Smooth muscle cell (in vitro differentiated cells): ENCODE results near the gene LRRC46. TPM values are rescaled to one million over a fixed set of nuclear protein-coding genes. Genes with fewer than 3 reads are reported as not detected.

ENCODE experiments used
- DNase-seq: peaks from one replicate; lab custom pipeline; 2025; ENCODE audit not compliant: unreplicated experiment; lab: John Stamatoyannopoulos, UW
- H2AFZ ChIP-seq: fragments of 200-600 bp; sonication (generic); 2 replicates; pipeline ENCODE4 v1.6.0; 2016; ENCODE audit warnings: antibody characterized with exemption, low read depth, mild to moderate bottlenecking
- H3F3A ChIP-seq: fragments of 200-600 bp; sonication (generic); 2 replicates; pipeline ENCODE4 v1.6.0; 2017; ENCODE audit warnings: antibody characterized with exemption, low read depth
- H3K27ac ChIP-seq: fragments of 200-600 bp; sonication (generic); 2 replicates; pipeline ENCODE4 v1.5.1; 2016; ENCODE audit warnings: low read depth, mild to moderate bottlenecking
- H3K27me3 ChIP-seq: fragments of 200-600 bp; sonication (generic); 2 replicates; pipeline ENCODE4 v1.6.1; 2016; ENCODE audit warnings: low read depth, mild to moderate bottlenecking
- H3K36me3 ChIP-seq: fragments of 200-600 bp; sonication (generic); 2 replicates; pipeline ENCODE4 v1.5.1; 2016; ENCODE audit warnings: low read depth
- H3K4me1 ChIP-seq: fragments of 200-600 bp; sonication (generic); 2 replicates; pipeline ENCODE4 v1.5.1; 2016; ENCODE audit warnings: low read depth
- H3K4me2 ChIP-seq: fragments of 200-600 bp; sonication (generic); 2 replicates; pipeline ENCODE4 v1.6.0; 2016; ENCODE audit warnings: mild to moderate bottlenecking
- H3K4me3 ChIP-seq: fragments of 200-600 bp; sonication (generic); 2 replicates; pipeline ENCODE4 v1.5.1; 2016; ENCODE audit warnings: mild to moderate bottlenecking
- H3K79me2 ChIP-seq: fragments of 200-600 bp; sonication (generic); 2 replicates; pipeline ENCODE4 v1.6.0; 2016; ENCODE audit warnings: low read depth, mild to moderate bottlenecking
- H3K9ac ChIP-seq: fragments of 200-600 bp; sonication (generic); 2 replicates; pipeline ENCODE4 v1.6.0; 2016; ENCODE audit warnings: low read depth
- H3K9me3 ChIP-seq: fragments of 200-600 bp; sonication (generic); replicated peaks from 2 replicates; pipeline ENCODE4 v1.5.1; 2016; ENCODE audit warnings: low read depth
- H4K20me1 ChIP-seq: fragments of 200-600 bp; sonication (generic); 2 replicates; pipeline ENCODE4 v1.6.0; 2016; ENCODE audit warnings: low read depth
- WGBS: methylation state at CpG from one replicate; pipeline ENCODE4 v1.1.7; 2016; ENCODE audit warnings: low lambda C conversion rate; 5-methylcytosine and 5-hydroxymethylcytosine counted together
- polyA plus RNA-seq: library from polyadenylated mRNA; unstranded; fragments of >200 nt; fragmentation: Nextera tagmentation; extraction: Ambion mirVana; gene quantifications from 2 replicates; pipeline ENCODE4 v1.2.1, GENCODE V29; 2016
- total RNA-seq: library from RNA; depleted of rRNA; stranded (reverse); fragments of >200 nt; gene quantifications from 2 replicates; pipeline ENCODE4 v1.2.3, GENCODE V29; 2014
- TF ChIP-seq, protein P1 (sequence below): fragments of 200-600 bp; sonication (generic); IDR thresholded peaks from 2 replicates; pipeline ENCODE4 v1.5.1; 2017; ENCODE audit warnings: borderline replicate concordance, mild to moderate bottlenecking, antibody characterized with exemption; ENCODE audit not compliant: insufficient read depth, poor library complexity, severe bottlenecking

Gene LRRC46, protein sequence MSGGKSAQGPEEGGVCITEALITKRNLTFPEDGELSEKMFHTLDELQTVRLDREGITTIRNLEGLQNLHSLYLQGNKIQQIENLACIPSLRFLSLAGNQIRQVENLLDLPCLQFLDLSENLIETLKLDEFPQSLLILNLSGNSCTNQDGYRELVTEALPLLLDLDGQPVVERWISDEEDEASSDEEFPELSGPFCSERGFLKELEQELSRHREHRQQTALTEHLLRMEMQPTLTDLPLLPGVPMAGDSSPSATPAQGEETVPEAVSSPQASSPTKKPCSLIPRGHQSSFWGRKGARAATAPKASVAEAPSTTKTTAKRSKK
- not detected in 2 replicates for total RNA-seq
- polyA plus RNA-seq = 0.26 and 1.2 TPM in 2 replicates

DNA sequence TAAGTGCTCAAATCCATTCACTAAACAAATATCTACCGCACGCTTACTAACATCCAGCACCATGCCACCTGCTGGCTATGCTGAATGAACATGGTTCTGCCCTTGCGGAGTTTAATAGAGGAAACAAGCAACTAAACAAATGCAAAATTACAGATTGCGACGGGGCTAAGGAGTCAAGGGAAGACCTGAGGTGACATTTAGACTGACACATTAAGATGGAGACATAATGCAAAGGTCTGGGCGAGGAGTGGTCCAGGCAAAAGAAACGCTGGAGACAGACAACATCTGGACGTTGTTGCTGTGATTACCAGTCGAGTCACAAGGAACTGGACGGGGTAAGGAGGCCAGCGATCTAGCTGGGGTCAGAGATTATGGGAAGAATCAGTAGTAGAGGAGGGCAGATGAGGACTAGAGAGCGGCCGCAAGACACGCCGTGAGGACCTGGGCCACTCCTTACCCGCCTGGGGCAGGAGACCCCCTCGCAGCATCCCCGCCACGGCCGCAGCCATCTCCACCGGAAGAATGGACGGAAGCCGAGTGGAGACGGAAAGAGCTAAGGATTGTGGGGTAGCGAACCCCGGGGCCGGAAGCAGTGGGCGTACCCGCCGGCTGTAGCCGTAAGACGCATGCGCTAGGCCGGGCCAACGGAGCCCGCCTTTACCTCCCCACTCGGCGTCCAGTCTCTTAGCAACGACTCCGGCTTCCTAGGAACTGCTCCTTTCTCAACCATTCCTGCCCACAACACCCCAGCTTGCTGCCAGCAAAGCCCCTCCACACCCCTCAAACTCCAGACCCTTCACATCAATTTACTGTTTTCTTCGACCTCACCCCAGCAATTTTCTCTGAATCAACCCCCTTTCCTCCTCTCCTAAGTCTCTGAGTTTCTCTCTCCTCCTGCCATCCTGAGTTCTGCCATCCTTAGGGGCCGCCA is at the start of gene LRRC46, which contains the start of gene MRPL10:
TSS of gene LRRC46 (plus strand) at position 668 of the 931 bp plus-strand sequence. CDS start 320 bp downstream, outside the sequence.
TSS of gene MRPL10 (minus strand) at position 539 of the 931 bp plus-strand sequence. CDS start at position 509, 30 bp downstream.
- 3% methylated on average over 42 of the region's 42 CpGs for WGBS
- Histone ChIP-seq H3K4me3 (peak within 1 kb of the TSS; percentile 74), H3K9me3 (no peaks in the 10 kb centered on the region), H3K79me2 (peaks cover 25% of the 10 kb centered on the region), H3K27ac (peak within 1 kb of the TSS; percentile 43), H3K36me3 (no peaks in the 10 kb centered on the region), H3F3A (no peaks in the 10 kb centered on the region), H3K9ac (peak within 1 kb of the TSS; percentile 57), H3K4me2 (peak within 1 kb of the TSS; percentile 88), H3K27me3 (no peaks in the 10 kb centered on the region), H3K4me1 (peaks cover 5% of the 10 kb centered on the region), H2AFZ (peak within 1 kb of the TSS; percentile 28), H4K20me1 (no peaks in the 10 kb centered on the region)
- DNase-seq = peak; percentile 75
- TF ChIP-seq, protein P1, sequence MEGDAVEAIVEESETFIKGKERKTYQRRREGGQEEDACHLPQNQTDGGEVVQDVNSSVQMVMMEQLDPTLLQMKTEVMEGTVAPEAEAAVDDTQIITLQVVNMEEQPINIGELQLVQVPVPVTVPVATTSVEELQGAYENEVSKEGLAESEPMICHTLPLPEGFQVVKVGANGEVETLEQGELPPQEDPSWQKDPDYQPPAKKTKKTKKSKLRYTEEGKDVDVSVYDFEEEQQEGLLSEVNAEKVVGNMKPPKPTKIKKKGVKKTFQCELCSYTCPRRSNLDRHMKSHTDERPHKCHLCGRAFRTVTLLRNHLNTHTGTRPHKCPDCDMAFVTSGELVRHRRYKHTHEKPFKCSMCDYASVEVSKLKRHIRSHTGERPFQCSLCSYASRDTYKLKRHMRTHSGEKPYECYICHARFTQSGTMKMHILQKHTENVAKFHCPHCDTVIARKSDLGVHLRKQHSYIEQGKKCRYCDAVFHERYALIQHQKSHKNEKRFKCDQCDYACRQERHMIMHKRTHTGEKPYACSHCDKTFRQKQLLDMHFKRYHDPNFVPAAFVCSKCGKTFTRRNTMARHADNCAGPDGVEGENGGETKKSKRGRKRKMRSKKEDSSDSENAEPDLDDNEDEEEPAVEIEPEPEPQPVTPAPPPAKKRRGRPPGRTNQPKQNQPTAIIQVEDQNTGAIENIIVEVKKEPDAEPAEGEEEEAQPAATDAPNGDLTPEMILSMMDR = peak; percentile 29

DNA sequence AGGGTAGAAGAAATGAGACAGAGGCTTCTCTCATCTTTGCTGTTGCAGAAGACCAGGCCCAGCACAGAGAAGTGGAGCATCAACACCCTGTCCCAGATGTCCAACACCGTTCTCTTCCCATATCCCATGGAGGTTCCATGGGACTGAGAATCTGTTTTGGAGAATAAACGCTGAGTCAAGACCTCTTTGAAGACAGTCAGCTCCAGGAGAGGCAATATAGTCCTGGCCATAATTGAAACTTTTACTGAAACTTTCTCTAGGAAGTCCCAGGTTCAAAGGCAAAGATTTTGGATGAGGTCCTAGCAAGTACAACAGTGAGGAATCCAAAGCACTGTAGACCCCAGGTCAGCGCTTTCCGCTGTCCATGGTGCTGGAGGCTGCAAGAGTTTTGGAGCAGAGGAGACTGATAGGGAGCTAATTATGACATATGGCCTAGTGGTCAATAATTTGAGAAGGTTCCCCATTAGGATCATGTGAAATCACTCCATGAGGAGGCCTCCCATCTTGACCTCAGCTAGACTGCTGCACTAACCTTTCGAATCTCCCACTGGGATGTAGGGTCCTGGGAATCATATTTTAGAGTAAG is 45.8 kb upstream of the LRRC46 start:
- Histone ChIP-seq H3K9me3 (no peaks in the 10 kb centered on the region), H3F3A (no peaks in the 10 kb centered on the region), H3K36me3 (no peaks in the 10 kb centered on the region), H3K27ac (no peak overlapping the region), H3K27me3 (peaks cover 51% of the 10 kb centered on the region), H3K4me2 (no peak overlapping the region), H3K9ac (no peak overlapping the region), H3K4me3 (no peak overlapping the region), H2AFZ (no peak overlapping the region), H3K4me1 (no peaks in the 10 kb centered on the region), H3K79me2 (no peaks in the 10 kb centered on the region), H4K20me1 (no peaks in the 10 kb centered on the region)
- TF ChIP-seq, protein P1 = no peak
- no peak for DNase-seq
- 47% methylated on average over 5 of the region's 5 CpGs for WGBS

DNA sequence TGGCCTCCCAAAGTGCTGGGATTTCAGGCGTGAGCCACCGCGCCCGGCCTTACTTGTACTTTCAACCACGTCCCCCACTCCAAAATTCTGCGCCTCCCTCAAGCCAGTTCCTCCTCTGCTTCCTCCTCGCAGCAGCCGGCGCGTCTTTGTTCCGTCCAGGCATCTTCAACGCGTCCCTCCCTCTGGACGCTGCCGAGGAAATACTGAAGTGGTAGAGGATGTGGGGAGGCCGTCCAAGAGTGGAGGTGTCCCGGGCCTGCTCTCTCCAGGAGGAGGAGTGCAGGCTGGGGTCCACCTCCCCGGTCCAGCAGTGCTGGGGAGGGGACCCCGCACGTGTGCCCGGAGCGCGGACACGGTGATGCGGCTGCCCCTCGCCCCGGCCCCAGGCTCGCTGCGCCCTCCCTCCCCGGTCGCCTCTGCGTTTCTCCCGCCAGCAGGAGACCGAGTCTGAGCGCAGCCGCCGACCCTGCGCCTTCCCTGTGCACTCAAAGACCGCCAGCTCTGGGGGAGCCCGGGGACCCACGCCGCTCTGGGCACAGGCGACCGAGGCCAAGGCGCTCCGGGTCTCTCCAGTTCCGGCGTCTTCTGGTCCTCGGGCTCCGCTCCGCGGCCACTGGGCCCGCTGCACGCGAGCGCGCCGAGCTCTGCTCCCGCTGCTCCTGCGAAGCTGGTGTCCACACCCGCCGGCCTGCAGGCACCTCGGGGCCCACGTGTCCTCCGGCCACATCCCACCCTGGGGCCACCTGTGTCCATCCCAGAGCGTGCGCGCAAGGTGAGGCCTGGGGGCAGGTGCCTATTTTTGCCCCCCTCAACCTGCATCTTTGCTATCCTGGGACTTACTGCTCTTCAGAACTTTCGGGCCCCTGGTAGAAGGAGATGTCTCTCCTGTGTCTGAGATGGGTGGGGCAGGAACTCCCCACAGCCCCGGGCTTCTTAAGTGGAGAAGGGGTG is 41.6 kb upstream of the LRRC46 start:
- TF ChIP-seq, protein P1 = peak; percentile 24
- no peaks in the 10 kb centered on the region for H3K36me3 ChIP-seq
- H3K4me1 ChIP-seq = no peaks in the 10 kb centered on the region
- WGBS = 7% methylated on average over 47 of the region's 70 CpGs
- peak overlapping the region; percentile 85 for H3K4me2 ChIP-seq
- H3K9ac ChIP-seq = no peak overlapping the region
- peak overlapping the region; percentile 42 for H3K4me3 ChIP-seq
- peaks cover 83% of the 10 kb centered on the region for H3K27me3 ChIP-seq
- no peaks in the 10 kb centered on the region for H3K79me2 ChIP-seq
- no peak for DNase-seq
- H3K9me3 ChIP-seq = no peaks in the 10 kb centered on the region
- no peak overlapping the region for H2AFZ ChIP-seq
- H4K20me1 ChIP-seq = no peaks in the 10 kb centered on the region
- no peaks in the 10 kb centered on the region for H3F3A ChIP-seq
- H3K27ac ChIP-seq = no peak overlapping the region
